Measurements from ENCODE around the gene LAMTOR2.

LAMTOR2 gene
- total RNA-seq: 7.7 to 14.5 (median 11.0) reads per million in 3 donors

GRCh38 chr1:156054500-156055280, at the start of gene LAMTOR2:
Gene LAMTOR2 (plus strand): TSS chr1:156054782. CDS start chr1:156054890, 108 bp downstream.
- H3K27ac ChIP-seq (ENCODE audit: insufficient read depth, low read length, poor library complexity, severe bottlenecking): peak within 1 kb of the TSS; percentile 79
- no peaks in the 10 kb centered on the region for H3K27me3 ChIP-seq (replicated peaks; ENCODE audit: control insufficient read depth, insufficient read depth, low read length, poor library complexity, severe bottlenecking)
- H3K4me1 ChIP-seq (ENCODE audit: control insufficient read depth, insufficient read depth, low read length, poor library complexity, severe bottlenecking): peaks cover 14% of the 10 kb centered on the region
- H3K36me3 ChIP-seq (ENCODE audit: control insufficient read depth, insufficient read depth, low read length): peaks cover 3% of the 10 kb centered on the region
- peak; percentile 81 to 92 (median 92) for DNase-seq
- H3K9me3 ChIP-seq (ENCODE audit: control insufficient read depth, low read length): no peaks in the 10 kb centered on the region
- peak within 1 kb of the TSS; percentile 95 for H3K4me3 ChIP-seq (ENCODE audit: insufficient read depth, low read depth, low read length, poor library complexity, severe bottlenecking)

GRCh38 chr1:156004843-156005584, 49.6 kb upstream of the LAMTOR2 start:
- Histone ChIP-seq H3K36me3 (ENCODE audit: control insufficient read depth, insufficient read depth, low read length) (peaks cover 15% of the 10 kb centered on the region), H3K4me1 (ENCODE audit: control insufficient read depth, insufficient read depth, low read length, poor library complexity, severe bottlenecking) (peaks cover 10% of the 10 kb centered on the region), H3K9me3 (ENCODE audit: control insufficient read depth, low read length) (no peaks in the 10 kb centered on the region), H3K27me3 (replicated peaks; ENCODE audit: control insufficient read depth, insufficient read depth, low read length, poor library complexity, severe bottlenecking) (no peaks in the 10 kb centered on the region), H3K27ac (ENCODE audit: insufficient read depth, low read length, poor library complexity, severe bottlenecking) (peak overlapping the region; percentile 31), H3K4me3 (ENCODE audit: insufficient read depth, low read depth, low read length, poor library complexity, severe bottlenecking) (no peak overlapping the region)
- peak in 1 of 3 donors; percentile 4 for DNase-seq

- H3K27ac ChIP-seq (ENCODE audit: insufficient read depth, low read length, poor library complexity, severe bottlenecking): no peak overlapping the region
- peaks cover 33% of the 10 kb centered on the region for H3K36me3 ChIP-seq (ENCODE audit: control insufficient read depth, insufficient read depth, low read length)
- H3K4me3 ChIP-seq (ENCODE audit: insufficient read depth, low read depth, low read length, poor library complexity, severe bottlenecking): no peak overlapping the region
- H3K9me3 ChIP-seq (ENCODE audit: control insufficient read depth, low read length): no peaks in the 10 kb centered on the region
- peaks cover 10% of the 10 kb centered on the region for H3K4me1 ChIP-seq (ENCODE audit: control insufficient read depth, insufficient read depth, low read length, poor library complexity, severe bottlenecking)
- no peak for DNase-seq
- no peaks in the 10 kb centered on the region for H3K27me3 ChIP-seq (replicated peaks; ENCODE audit: control insufficient read depth, insufficient read depth, low read length, poor library complexity, severe bottlenecking)
These were observed 47.8 kb upstream of the LAMTOR2 start for GRCh38 chr1:156006666-156007376.

GRCh38 chr1:156009404-156009803, 45.2 kb upstream of the LAMTOR2 start:
- Histone ChIP-seq H3K27ac (ENCODE audit: insufficient read depth, low read length, poor library complexity, severe bottlenecking) (no peak overlapping the region), H3K36me3 (ENCODE audit: control insufficient read depth, insufficient read depth, low read length) (peaks cover 53% of the 10 kb centered on the region), H3K4me3 (ENCODE audit: insufficient read depth, low read depth, low read length, poor library complexity, severe bottlenecking) (no peak overlapping the region), H3K9me3 (ENCODE audit: control insufficient read depth, low read length) (no peaks in the 10 kb centered on the region), H3K4me1 (ENCODE audit: control insufficient read depth, insufficient read depth, low read length, poor library complexity, severe bottlenecking) (peaks cover 10% of the 10 kb centered on the region), H3K27me3 (replicated peaks; ENCODE audit: control insufficient read depth, insufficient read depth, low read length, poor library complexity, severe bottlenecking) (no peaks in the 10 kb centered on the region)
- DNase-seq: no peak

GRCh38 chr1:156012051-156012817, 42.3 kb upstream of the LAMTOR2 start:
- no peaks in the 10 kb centered on the region for H3K27me3 ChIP-seq (replicated peaks; ENCODE audit: control insufficient read depth, insufficient read depth, low read length, poor library complexity, severe bottlenecking)
- H3K27ac ChIP-seq (ENCODE audit: insufficient read depth, low read length, poor library complexity, severe bottlenecking): no peak overlapping the region
- no peak for DNase-seq
- no peak overlapping the region for H3K4me3 ChIP-seq (ENCODE audit: insufficient read depth, low read depth, low read length, poor library complexity, severe bottlenecking)
- no peaks in the 10 kb centered on the region for H3K4me1 ChIP-seq (ENCODE audit: control insufficient read depth, insufficient read depth, low read length, poor library complexity, severe bottlenecking)
- peaks cover 60% of the 10 kb centered on the region for H3K36me3 ChIP-seq (ENCODE audit: control insufficient read depth, insufficient read depth, low read length)
- H3K9me3 ChIP-seq (ENCODE audit: control insufficient read depth, low read length): no peaks in the 10 kb centered on the region

- Histone ChIP-seq H3K36me3 (ENCODE audit: control insufficient read depth, insufficient read depth, low read length) (peaks cover 57% of the 10 kb centered on the region), H3K9me3 (ENCODE audit: control insufficient read depth, low read length) (no peaks in the 10 kb centered on the region)
These were observed 39.8 kb upstream of the LAMTOR2 start for GRCh38 chr1:156014829-156015228.

GRCh38 chr1:156019946-156020292, 34.7 kb upstream of the LAMTOR2 start:
- peak overlapping the region; percentile 71 for H3K27ac ChIP-seq (ENCODE audit: insufficient read depth, low read length, poor library complexity, severe bottlenecking)
- H3K27me3 ChIP-seq (replicated peaks; ENCODE audit: control insufficient read depth, insufficient read depth, low read length, poor library complexity, severe bottlenecking): no peaks in the 10 kb centered on the region
- DNase-seq: no peak
- H3K4me1 ChIP-seq (ENCODE audit: control insufficient read depth, insufficient read depth, low read length, poor library complexity, severe bottlenecking): peaks cover 6% of the 10 kb centered on the region
- peaks cover 13% of the 10 kb centered on the region for H3K36me3 ChIP-seq (ENCODE audit: control insufficient read depth, insufficient read depth, low read length)
- no peaks in the 10 kb centered on the region for H3K9me3 ChIP-seq (ENCODE audit: control insufficient read depth, low read length)
- peak overlapping the region; percentile 64 for H3K4me3 ChIP-seq (ENCODE audit: insufficient read depth, low read depth, low read length, poor library complexity, severe bottlenecking)

More at GRCh38 chr1:156014829-156015228, 39.8 kb upstream of the LAMTOR2 start:
- no peak for DNase-seq
- Histone ChIP-seq H3K4me1 (ENCODE audit: control insufficient read depth, insufficient read depth, low read length, poor library complexity, severe bottlenecking) (peaks cover 1% of the 10 kb centered on the region), H3K27me3 (replicated peaks; ENCODE audit: control insufficient read depth, insufficient read depth, low read length, poor library complexity, severe bottlenecking) (no peaks in the 10 kb centered on the region), H3K4me3 (ENCODE audit: insufficient read depth, low read depth, low read length, poor library complexity, severe bottlenecking) (no peak overlapping the region), H3K27ac (ENCODE audit: insufficient read depth, low read length, poor library complexity, severe bottlenecking) (no peak overlapping the region)

- Histone ChIP-seq H3K4me1 (ENCODE audit: control insufficient read depth, insufficient read depth, low read length, poor library complexity, severe bottlenecking) (peaks cover 6% of the 10 kb centered on the region), H3K27ac (ENCODE audit: insufficient read depth, low read length, poor library complexity, severe bottlenecking) (peak within 1 kb of the TSS; percentile 71), H3K36me3 (ENCODE audit: control insufficient read depth, insufficient read depth, low read length) (peaks cover 10% of the 10 kb centered on the region), H3K4me3 (ENCODE audit: insufficient read depth, low read depth, low read length, poor library complexity, severe bottlenecking) (peak within 1 kb of the TSS; percentile 64), H3K27me3 (replicated peaks; ENCODE audit: control insufficient read depth, insufficient read depth, low read length, poor library complexity, severe bottlenecking) (no peaks in the 10 kb centered on the region), H3K9me3 (ENCODE audit: control insufficient read depth, low read length) (no peaks in the 10 kb centered on the region)
- peak; percentile 68 to 82 (median 74) for DNase-seq
These were observed 34.1 kb upstream of the LAMTOR2 start, which contains the start of gene SSR2 for GRCh38 chr1:156020293-156021092. Gene SSR2 (minus strand): TSS chr1:156020951. CDS start chr1:156020167, 784 bp downstream.

GRCh38 chr1:156021093-156021428, 33.5 kb upstream of the LAMTOR2 start:
- H3K27me3 ChIP-seq (replicated peaks; ENCODE audit: control insufficient read depth, insufficient read depth, low read length, poor library complexity, severe bottlenecking): no peaks in the 10 kb centered on the region
- H3K36me3 ChIP-seq (ENCODE audit: control insufficient read depth, insufficient read depth, low read length): peaks cover 10% of the 10 kb centered on the region
- H3K9me3 ChIP-seq (ENCODE audit: control insufficient read depth, low read length): no peaks in the 10 kb centered on the region
- peak overlapping the region; percentile 64 for H3K4me3 ChIP-seq (ENCODE audit: insufficient read depth, low read depth, low read length, poor library complexity, severe bottlenecking)
- peak overlapping the region; percentile 71 for H3K27ac ChIP-seq (ENCODE audit: insufficient read depth, low read length, poor library complexity, severe bottlenecking)
- DNase-seq: no peak
- peaks cover 6% of the 10 kb centered on the region for H3K4me1 ChIP-seq (ENCODE audit: control insufficient read depth, insufficient read depth, low read length, poor library complexity, severe bottlenecking)
